HG02840 (cell line): ENCODE measurements around the gene SLC29A3.

Experiments used
- ATAC-seq: cut with Tn5 transposase; IDR thresholded peaks from one replicate; pipeline ENCODE4 v1.9.1; 2021; ENCODE audit warnings: mild to moderate bottlenecking, moderate library complexity, moderate number of reproducible peaks; ENCODE audit not compliant: unreplicated experiment, low FRiP score

Gene SLC29A3

DNA sequence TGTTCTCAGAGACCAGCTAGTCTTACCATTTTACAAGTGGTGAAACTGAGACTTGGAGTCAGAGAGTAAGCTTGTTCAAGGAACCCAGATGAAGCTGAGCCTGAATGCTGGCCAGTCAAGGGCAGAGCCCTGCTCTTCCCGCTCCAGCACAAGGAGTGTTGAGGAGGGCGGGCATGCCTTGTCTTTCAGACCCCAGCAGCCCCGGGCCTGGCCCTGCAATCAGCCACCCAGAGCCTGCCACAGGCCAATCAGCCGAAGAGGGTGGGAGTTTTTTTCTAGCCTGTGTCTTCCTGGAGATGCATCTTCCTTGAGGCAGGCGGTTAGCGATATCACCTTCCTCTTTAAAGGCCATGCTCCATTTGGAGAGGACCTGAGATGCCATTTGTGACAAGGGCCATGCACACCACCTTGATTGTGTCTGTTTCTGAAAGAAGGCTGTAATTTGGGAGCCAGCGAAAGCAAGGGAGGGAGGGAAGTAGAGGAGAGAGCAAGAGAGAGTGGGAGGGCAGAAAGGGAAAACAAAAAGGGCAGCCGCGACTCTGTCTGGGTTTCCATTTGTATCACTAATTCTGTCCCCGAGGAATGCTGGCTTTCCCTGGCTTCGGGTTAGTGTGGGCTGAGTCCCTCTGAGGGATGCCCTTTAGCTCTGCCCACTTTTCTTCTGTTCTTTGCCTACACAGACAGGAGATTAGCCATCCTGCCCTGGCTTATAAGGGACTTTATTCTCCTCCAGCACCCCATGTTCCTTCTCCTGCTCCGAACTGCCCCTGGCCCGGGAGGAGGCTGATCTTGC, 85.6 kb downstream of the SLC29A3 start:
- ATAC-seq = no peak

DNA sequence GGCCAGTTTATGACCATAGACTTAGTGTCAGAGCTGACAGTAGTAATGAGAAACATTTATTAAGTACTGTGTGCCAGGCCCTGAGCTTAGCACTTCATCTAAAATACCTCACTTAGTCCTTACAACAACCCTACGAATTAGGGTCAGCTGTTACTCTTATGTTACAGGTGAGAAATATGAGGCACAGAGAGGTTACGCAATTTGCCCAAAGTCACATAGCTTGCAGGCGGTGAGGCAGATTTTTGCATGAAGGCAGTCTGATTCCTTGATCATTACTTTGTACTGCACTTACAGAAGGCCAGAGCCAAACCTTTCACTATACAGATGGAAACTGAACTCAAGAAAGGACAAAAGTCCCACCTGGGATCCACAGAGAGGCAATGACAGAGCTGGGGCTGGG, 87.8 kb downstream of the SLC29A3 start:
- no peak for ATAC-seq

- no peak for ATAC-seq
These were observed 89.6 kb downstream of the SLC29A3 start for GRCh38 chr10:71408436-71409225.

DNA sequence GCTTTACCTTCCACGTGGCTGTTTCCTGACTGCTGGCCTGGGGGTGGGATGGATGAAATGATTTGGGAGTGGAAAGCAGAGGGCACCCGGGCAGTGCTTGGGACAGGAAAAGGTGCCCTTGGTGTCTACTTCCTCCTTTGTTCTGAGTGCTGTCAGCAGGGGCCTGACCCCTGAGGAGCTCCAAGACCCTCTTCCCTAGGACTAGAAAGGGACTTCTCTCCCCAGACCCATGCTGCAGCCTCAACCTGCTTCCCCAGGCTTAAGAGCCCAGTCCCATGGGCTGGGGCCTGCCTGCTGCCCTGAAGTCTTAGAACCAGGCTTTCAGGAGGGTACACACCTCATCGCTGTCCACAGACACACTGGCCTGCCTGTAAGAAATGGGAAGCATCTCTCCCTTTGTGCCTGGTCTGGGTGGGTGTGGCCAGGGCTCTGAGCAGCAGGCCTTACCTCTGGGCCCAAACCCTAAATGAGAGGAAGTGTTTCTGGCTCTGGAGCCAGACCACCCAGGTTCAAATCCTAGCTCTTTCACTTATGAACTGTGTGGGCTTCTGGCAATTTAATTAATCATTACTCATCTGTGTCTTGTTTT, 90.6 kb downstream of the SLC29A3 start:
- ATAC-seq = no peak
